ENCODE measurements around the gene RALGPS1. TPM values are rescaled to one million over a fixed set of nuclear protein-coding genes. Genes with fewer than 3 reads are reported as not detected.

Gene RALGPS1
- total and polyA plus RNA-seq, 7 donors, result 6.6 to 18.6 (median 11.4) TPM

- TF ChIP-seq CTCF (IDR thresholded peaks at IDR 0.05) (no peak), POLR2A (IDR thresholded peaks at IDR 0.05) (no peak), EP300 (IDR thresholded peaks at IDR 0.05) (no peak), POLR2AphosphoS5 (IDR thresholded peaks at IDR 0.05) (no peak)
- H3K27ac ChIP-seq, result no peak overlapping the region
- peaks cover 0 to 29% (median 3%) of the 10 kb centered on the region in 4 donors for H3K36me3 ChIP-seq
- no peaks in the 10 kb centered on the region for H3K9me3 ChIP-seq
- no peaks in the 10 kb centered on the region for H3K4me1 ChIP-seq
- WGBS, 2 donors, result 88 to 90% methylated on average over 23 of the region's 23 CpGs
- no peak for DNase-seq
- H3K27me3 ChIP-seq, result no peaks in the 10 kb centered on the region
- intact Hi-C loops (cut with DNase I), result no loop called here
- no peak overlapping the region for H3K4me3 ChIP-seq
Measured at GRCh38 chr9:126886034-126886822, 28.4 kb upstream of the RALGPS1 start.

GRCh38 chr9:126886897-126887296, 27.7 kb upstream of the RALGPS1 start:
- intact Hi-C loops (cut with DNase I), result no loop called here
- H3K36me3 ChIP-seq, result peaks cover 0 to 22% (median 3%) of the 10 kb centered on the region in 4 donors
- no peak overlapping the region for H3K4me3 ChIP-seq
- H3K27me3 ChIP-seq, result no peaks in the 10 kb centered on the region
- H3K4me1 ChIP-seq, result no peaks in the 10 kb centered on the region
- H3K9me3 ChIP-seq, result no peaks in the 10 kb centered on the region
- DNase-seq, result no peak
- WGBS, 2 donors, result 90 to 92% methylated on average over 10 of the region's 10 CpGs
- TF ChIP-seq POLR2A (IDR thresholded peaks at IDR 0.05), result no peak
- no peak for TF ChIP-seq POLR2AphosphoS5 (IDR thresholded peaks at IDR 0.05)
- TF ChIP-seq CTCF (IDR thresholded peaks at IDR 0.05), result no peak
- no peak for TF ChIP-seq EP300 (IDR thresholded peaks at IDR 0.05)
- no peak overlapping the region for H3K27ac ChIP-seq

GRCh38 chr9:126891676-126892075, 22.9 kb upstream of the RALGPS1 start:
- H3K36me3 ChIP-seq, result no peaks in the 10 kb centered on the region
- no peaks in the 10 kb centered on the region for H3K9me3 ChIP-seq
- intact Hi-C loops (cut with DNase I), result no loop called here
- H3K27ac ChIP-seq, result no peak overlapping the region
- no peaks in the 10 kb centered on the region for H3K27me3 ChIP-seq
- whole genome bisulfite sequencing, 2 donors, result 63 to 84% methylated on average over 3 of the region's 3 CpGs
- TF ChIP-seq POLR2AphosphoS5 (IDR thresholded peaks at IDR 0.05) (no peak), EP300 (IDR thresholded peaks at IDR 0.05) (no peak), CTCF (IDR thresholded peaks at IDR 0.05) (no peak), POLR2A (IDR thresholded peaks at IDR 0.05) (no peak)
- H3K4me1 ChIP-seq, result no peaks in the 10 kb centered on the region
- DNase-seq, result no peak
- H3K4me3 ChIP-seq, result no peak overlapping the region

- TF ChIP-seq EP300 (IDR thresholded peaks at IDR 0.05) (no peak), CTCF (IDR thresholded peaks at IDR 0.05) (no peak), POLR2A (IDR thresholded peaks at IDR 0.05) (no peak), POLR2AphosphoS5 (IDR thresholded peaks at IDR 0.05) (no peak)
- Histone ChIP-seq H3K27me3 (no peaks in the 10 kb centered on the region), H3K4me3 (no peak overlapping the region), H3K9me3 (no peaks in the 10 kb centered on the region), H3K27ac (no peak overlapping the region), H3K4me1 (no peaks in the 10 kb centered on the region), H3K36me3 (no peaks in the 10 kb centered on the region)
- no peak for DNase-seq
- intact Hi-C loops (cut with DNase I), result no loop called here
- 12 to 40% methylated on average over 5 of the region's 5 CpGs for WGBS, 2 donors
Measured at GRCh38 chr9:126893079-126893478, 21.5 kb upstream of the RALGPS1 start.

Measured in sigmoid colon (tissue), 7 donors.